Stimulated activated CD4-positive, alpha-beta T cell treated with anti-CD3 and anti-CD28 coated beads, Interleukin-15, amount 100 ng/mL, for 48 hours (primary cell): ENCODE data around the gene IP6K2.

Experiments used
- DNase-seq, 2 donors: peaks; one replicate each; pipeline ENCODE4 v3.0.0-alpha.2; 2020; ENCODE audit warnings: low read depth in 2 of 2

Gene IP6K2

GRCh38 chr3:48641396-48641795 is 75.6 kb downstream of the IP6K2 start:
- no peak for DNase-seq

DNA sequence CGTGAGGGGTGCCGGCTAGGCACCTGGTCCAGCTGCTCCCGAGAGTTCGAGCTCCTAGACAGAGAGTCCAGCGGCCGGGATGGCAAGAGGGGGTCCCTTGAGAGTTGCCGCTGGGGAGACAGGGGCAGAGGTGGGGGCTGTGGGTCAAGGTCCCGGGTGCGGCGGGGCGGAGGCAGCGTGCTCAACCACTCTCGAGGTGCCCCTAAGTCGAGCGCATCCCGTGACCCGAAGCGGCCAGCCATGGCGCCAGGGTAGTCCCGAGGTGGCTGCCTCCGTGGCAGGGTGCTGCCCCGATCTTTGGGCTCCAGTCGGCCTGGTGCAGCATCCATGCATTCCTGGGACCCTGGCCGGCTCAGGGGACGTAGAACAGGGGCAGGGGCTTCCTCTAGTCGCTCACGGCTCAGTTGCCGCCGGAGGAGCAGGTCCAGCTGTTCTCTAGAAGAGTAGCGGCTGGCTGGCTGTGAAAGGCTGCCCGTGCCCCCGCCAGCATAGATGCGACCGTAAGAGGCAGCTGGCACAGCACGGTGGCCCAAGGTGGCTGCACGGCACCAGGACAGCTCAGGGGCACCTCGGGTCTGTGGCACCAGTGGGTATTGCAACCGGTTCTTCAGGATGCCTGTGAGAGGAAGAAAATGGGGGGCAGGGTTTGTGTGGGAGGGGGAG is 76.9 kb downstream of the IP6K2 start:
- DNase-seq, result no peak
